ENCODE data around the gene SAMD8.
"Not testable (repeated sequence)": the region's sequence is repeated elsewhere in the genome, so short reads cannot be mapped to it uniquely, and the experiment has no call there.

SAMD8 gene

DNA sequence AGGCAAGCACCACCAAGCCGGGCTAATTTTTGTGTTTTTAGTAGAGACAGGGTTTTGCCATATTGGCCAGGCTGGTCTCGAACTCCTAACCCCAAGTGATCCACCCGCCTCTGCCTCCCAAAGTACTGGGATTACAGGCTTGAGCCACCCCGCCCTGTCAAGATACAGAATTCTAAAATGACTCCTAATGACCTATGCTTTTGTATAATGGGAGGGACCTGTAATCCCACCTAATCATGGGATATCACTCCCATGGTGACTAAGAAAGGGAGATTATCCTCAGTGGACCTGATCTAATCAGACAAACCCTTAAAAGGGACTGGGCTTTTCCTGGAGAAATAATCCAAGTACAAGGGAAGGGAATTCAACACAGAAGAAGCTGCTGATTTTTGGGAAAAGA lies 28.8 kb downstream of the SAMD8 start:
- DNase-seq (ENCODE audit: low read depth in 2 of 2) = no peak

DNA sequence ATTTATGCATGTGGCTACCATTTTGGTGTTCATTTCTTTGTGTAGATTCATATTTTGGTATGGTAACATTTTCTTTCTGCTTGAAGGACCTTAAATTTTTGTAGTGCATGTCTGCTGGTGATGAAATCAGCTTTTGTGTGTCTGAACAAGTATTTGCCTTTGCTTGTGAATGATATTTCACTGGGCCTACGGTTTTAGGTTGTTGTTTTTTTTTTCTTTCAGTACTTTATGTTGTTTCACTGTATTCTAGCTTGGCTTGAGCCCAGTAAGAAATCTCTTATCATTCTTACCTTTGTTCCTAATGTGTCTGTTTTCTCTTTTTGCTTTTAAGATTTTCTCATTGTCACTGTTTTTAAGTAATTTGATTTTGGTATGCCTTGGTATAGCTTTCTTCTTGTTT lies 31.9 kb downstream of the SAMD8 start:
- DNase-seq (ENCODE audit: low read depth in 2 of 2) = no peak

DNA sequence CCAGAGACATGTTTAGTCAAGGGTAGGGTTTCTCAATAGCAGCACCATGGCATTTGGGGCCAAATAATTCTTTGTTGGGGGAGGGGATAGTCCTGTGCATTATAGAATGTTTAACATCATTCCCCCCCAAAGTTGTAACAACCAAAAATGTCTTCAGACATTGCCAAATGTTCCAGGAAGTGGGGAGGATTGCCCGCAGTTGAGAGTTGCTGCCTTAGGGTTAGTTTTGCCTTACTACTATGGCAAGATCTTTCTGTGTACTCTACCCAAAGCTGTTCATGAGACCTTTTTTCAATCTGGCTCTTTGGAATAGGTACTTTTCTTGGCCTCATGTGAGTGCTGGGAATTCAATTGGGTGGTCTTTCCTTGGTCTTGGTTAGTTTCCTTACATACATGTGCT lies 34.1 kb downstream of the SAMD8 start:
- no peak for DNase-seq (ENCODE audit: low read depth in 2 of 2)

DNA sequence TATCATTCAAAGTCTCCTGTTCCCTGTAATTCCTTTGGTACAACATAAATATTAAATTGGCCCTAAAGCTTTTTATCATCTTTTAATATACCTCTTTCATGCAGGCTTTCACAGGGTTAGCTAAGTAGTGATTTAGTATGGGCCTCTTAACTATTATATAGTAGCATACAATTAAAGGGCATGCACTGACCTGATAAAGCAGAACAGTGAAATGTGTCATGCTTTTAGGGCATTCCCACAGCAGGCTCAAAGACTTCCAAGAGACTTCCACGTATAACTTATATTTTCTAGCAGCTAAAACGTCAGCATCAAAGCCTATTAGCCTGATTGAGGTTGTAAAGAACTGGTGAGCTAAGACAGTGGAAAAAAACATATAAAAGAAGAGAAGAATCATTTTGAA lies 35.3 kb downstream of the SAMD8 start:
- DNase-seq (ENCODE audit: low read depth in 2 of 2) = no peak

DNA sequence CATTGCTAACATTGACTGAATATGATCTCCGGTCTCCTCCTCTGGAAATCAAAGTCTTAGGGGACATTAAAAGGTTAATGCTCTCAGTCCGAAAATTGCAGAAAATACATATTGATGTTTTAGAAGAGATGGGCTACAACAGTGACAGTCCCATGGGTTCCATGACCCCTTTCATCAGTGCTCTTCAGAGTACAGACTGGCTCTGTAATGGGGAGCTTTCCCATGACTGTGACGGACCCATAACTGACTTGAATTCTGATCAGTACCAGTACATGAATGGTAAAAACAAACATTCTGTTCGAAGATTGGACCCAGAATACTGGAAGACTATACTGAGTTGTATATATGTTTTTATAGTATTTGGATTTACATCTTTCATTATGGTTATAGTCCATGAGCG lies 39.2 kb downstream of the SAMD8 start:
- DNase-seq (ENCODE audit: low read depth in 2 of 2) = no peak

DNA sequence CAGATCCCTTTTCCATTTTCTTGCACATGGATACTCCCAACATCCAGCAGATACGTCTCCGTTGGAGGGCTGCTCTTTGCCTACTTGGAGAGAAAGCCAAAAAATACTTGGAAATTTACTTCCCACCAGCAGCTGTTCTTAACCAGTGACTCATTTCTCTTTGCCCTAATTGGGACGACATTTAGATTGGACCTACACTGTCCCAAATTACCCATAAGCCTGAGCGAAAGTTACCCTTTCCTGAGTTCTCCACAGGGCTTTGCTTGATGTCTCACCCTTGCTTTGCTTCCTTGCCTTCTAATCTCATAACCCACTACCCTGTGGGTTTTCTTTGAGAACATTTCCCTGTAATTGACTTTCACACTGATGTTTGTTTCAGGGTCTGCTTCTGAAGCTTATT lies 48.1 kb downstream of the SAMD8 start:
- DNase-seq (ENCODE audit: low read depth in 2 of 2) = no peak

DNA sequence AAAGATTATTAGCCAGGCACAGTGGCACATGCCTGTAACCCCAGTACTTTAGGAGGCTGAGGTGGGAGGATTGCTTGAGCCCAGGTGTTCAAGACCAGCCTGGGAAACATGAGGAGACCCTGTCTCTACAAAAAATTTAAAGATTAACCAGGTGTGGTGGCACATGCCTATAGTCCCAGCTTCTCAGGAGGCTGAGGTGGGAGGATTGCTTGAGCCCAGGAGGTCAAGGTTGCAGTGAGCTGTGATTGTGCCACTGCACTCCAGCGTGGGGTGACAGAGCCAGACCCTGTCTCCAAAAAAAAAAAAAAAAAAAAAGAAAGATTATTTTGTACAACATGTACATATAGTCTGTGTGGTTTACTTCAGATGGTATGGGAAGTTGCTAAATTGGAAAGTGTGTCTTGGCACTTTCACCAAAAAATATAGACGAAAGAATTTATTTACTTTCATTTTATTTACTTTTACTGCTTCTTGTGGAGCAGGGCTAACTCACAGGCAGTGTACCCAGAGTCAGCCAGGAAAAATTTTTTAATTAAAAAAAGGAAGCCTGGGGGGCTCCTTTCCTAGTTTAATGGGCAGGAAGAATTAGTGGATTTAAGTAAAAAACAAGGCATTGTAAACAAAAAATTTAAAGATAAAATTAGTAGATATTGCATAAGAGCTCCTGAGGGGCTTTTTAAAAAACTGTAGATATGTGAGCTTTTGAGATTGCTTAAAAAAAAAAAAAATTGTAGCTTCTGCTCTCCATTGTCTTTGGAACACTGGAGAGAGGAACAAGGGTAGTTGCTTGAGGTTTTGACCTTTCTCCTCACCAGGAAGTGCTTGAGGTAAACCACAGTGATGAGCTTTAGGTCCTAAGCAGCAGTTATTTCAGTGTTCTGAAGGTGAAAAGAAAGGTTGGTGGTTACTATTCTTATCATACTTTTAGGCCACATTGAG lies 54.5 kb downstream of the SAMD8 start:
- no peak for DNase-seq (ENCODE audit: low read depth in 2 of 2)

DNA sequence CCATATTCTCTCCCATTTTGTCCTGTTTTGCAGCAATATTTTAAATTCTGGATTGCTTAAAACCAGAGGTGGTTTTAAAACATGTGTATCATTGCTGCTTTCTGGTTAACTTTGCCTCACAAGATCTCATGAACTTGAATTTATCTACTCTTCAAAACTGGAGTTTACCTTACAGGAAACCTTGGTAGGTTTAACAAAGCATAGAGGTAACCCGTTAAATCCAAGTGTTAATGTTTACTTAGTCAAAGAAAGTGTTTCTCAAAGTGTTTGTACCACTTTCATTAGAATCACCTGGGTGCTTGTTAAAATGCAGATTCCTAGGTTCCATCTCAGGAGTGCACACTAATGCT lies 55.1 kb downstream of the SAMD8 start:
- no peak for DNase-seq (ENCODE audit: low read depth in 2 of 2)

DNA sequence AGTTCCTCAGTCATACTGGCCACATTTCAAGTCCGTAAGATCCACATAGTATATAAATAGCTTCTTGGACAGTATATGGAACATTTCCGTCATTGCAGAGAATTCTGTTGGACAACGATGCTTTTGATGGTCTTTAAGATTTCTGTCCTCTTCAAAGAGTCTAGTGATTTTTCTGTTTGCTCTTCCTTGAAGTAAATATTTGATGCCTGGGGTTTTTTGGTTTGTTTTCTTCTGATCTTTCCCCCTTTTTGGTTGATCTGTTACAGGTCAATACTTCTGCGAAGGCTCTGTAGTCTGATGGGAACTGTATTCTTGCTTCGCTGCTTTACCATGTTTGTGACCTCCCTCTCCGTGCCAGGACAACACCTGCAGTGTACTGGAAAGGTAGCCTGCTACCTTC lies 56.8 kb downstream of the SAMD8 start:
- DNase-seq (ENCODE audit: low read depth in 2 of 2) = no peak

DNA sequence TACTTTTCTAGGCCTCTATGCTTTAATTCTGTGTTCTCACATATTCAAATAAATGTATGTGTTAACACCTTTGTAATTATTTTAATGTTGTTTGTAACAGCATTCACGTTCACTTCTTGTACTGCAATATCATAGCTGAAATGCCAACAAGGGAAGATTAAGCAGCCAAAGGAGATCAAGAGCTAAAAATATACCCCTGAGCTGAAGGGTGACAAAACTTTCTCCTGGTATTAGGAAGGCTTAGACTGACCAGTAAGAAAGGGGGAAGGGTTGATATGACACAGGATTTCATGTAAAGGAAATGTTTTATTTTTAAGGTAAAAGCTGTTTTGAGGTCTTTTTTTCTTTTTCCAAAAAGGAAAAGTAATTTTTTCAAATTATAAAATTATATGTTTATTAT lies 58.8 kb downstream of the SAMD8 start:
- DNase-seq (ENCODE audit: low read depth in 2 of 2) = no peak

DNA sequence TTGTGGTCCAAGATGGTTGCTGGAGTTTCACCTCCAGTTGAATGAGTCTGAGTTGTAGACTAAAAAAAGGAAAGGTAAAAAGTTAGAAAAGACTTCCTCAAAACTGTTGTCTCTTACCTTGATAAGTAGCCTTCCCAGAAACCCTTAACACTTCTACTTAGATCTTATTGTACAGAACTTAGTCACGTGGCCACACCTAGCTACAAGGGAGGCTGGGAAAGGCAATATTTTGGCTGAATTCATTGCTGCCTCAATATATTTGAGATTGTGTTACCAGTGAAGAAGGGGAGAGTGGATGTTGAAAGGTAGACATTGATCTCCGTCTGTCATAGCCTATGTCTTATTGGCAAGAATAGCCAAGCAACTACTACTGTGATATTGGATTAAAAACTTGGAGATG lies 63.6 kb downstream of the SAMD8 start:
- no peak for DNase-seq (ENCODE audit: low read depth in 2 of 2)

DNA sequence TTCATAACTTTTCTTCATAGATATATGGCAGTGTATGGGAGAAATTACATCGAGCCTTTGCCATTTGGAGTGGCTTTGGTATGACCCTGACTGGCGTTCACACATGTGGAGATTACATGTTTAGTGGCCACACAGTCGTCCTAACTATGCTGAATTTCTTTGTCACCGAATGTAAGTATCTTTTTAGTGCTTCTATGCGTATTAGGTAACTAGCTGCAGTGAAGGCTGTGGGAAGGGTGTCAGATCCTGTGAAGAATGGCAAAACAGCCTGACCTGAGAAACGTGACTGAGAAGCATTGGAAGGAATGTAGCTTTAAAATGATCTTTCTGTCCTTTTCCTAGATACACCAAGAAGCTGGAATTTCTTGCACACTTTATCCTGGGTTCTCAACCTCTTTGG lies 64.6 kb downstream of the SAMD8 start:
- no peak for DNase-seq (ENCODE audit: low read depth in 2 of 2)

DNA sequence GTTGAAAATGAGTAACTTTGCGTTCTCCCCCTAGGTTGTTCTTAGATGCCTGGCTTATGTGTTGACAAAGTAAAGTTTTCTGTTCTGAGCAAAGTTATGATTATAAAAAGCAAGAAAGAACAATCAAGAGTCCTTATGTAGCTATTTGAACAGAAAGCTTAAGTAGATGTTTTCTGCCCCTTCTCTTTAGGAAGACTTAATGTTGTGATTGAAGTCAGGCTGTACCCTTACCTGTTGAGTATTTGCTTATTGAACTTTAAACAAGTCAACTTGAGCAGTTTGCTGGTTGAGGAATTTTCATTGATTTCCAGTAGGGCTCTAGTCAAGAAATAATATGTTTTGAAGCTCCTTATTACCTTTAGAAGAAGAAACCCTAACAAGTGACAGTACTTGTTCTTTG lies 65.3 kb downstream of the SAMD8 start:
- DNase-seq (ENCODE audit: low read depth in 2 of 2) = no peak

DNA sequence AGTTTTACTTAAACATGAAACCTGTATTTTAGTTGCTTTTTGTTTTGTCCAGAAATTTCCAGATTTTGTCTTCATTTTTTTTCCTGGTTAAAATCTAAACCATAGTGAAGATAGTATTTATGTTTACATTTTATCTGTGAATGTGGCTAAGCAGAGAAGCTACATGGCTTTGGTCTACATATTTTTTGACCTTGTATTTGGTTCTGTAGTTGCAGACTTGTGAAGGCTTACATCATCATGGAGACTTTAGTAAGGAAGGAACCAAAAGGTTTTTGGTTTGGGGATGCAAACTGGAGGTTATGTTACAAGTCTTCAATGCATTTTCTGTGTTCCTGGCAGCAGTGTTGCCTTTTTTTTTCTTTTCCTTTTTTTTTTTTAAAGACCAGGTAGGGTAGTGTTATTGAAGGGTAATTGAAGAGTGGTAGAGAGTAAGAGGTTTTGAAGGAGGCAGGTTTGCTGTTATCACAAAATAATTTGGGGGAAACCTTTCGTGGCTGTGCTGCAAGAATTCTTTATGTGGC lies 68.3 kb downstream of the SAMD8 start:
- no peak for DNase-seq (ENCODE audit: low read depth in 2 of 2)

DNA sequence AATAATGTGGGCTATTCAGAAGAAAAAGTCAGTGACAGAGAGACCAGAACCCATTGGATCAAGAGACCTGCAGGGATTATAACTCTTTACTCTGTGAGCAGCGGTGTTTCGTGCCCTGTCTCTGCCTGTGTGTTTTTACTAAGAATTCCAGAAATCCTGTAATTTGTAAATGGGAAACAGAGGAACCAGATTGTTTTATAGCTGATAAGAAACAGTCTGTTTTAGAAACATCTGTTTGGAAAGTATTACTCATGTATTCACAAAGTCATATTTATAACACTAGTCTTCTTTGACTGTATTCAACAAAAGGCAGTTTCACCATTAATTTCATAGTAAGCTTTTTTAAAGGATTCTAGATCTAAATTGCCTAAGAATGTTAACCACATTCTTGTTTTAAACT lies 69.1 kb downstream of the SAMD8 start:
- no peak for DNase-seq (ENCODE audit: low read depth in 2 of 2)

DNA sequence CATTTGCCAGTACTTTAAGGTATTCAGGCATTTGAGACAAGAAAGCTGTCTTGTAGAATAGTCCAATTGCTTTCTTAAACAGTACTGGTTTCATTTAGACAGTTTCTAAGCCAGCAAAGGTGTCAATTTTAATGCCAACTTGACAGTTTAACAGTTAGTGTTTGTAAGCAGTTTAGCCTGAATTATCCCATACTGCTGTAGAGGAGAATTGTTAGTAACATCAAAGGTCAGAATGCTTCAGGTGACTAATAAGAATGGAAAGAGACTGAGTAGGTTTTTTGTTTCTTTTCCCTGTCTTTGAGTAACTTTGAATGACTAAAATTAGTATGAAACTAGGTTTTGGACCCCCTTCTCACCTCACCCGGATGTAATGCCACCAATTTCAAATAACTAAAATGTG lies 69.6 kb downstream of the SAMD8 start:
- no peak for DNase-seq (ENCODE audit: low read depth in 2 of 2)

DNA sequence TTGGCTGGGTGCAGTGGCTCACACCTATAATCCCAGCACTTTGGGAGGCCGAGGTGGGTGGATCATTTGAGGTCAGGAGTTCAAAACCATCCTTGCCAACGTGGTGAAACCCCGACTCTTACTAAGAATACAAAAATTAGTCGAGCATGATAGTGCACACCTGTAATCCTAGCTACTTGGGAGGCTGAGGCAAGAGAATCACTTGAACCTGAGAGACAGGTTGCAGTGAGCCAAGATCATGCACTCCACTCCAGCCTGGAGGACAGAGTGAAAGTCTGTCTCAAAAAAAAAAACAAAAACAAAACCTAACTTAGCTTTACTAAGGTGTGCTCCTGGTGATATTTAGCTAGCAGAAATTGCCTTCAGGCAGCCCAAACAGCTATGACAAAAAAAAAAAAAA lies 74.9 kb downstream of the SAMD8 start:
- DNase-seq (ENCODE audit: low read depth in 2 of 2) = no peak

DNA sequence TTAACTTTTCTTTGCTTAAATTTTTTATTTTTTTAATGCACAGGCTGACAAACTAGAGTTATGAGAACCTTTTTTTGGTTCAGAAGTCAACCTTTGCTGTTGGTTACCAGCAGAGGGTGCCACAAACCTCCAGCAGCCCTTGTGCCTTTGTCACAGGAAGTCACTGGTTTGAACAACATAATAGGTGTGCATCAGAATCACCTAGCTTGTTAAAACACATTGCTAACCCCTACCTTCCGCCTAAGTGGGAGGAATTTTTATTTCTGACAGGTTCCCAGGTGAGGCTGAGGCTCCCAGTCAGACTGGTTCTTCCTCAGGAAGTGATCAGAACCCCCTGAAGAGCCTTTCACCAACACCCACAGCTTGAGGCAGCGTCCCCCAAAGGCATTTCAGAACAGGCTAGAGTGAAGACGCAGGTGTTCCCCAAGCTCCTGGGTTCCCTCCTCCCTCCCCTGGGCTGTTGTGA lies 76.5 kb downstream of the SAMD8 start:
- DNase-seq (ENCODE audit: low read depth in 2 of 2) = no peak

DNA sequence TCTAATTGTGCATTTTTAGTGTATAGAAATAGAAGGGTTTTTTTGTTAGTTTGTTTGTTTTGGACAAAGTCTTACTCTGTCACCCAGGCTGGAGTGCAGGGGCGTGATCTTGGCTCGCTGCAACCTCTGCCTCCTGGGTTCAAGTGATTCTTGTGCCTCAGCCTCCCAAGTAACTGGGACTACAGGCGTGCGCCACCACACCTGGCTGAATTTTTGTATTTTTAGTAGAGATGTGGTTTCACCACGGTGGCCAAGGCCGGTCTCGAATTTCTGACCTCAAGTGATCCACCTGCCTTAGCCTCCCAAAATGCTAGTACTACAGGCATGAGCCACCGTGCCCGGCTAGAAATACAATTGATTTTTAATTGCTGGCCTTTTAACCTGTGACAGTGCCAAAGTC lies 77.1 kb downstream of the SAMD8 start:
- not testable (repeated sequence) for DNase-seq (ENCODE audit: low read depth in 2 of 2)

DNA sequence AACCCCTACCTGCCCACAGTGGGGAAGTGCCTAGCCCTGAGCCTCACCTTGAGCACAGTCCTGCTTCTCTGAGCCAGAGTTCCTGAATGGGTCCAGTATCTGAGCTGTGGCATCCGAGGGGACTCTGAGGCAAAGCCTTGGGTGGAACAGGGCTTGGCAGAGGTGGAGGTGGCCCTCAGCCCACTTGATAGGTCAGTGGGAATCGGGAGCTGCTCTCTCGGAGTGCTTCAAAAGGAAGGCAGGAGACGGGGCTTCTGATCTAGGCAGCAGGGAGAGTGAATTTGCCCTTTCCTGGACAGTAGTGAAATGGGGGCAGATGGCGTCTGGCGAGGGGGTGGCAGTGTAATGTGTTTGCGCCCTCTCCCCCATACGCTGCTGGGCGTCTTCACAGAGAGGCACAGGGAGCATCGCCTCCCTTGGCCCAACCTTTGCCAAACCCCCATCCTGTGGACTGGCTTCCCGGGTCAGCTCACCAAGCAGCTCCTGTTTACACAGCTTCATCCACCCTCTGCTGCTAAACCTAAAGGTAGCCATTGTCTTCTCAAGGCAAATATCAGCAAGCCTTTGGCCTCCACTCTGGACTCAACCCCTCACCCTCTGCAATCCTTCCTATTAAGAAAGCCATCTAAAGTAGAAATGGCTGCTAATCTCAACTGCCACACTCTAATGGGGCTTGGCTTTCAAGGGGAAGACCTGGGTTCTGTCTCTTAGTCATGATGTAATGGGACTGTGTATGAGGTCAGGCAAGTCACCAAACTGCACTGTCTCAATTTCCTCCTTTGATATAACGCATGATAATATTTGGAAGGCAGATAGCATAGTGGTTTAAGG lies 78.0 kb downstream of the SAMD8 start:
- no peak for DNase-seq (ENCODE audit: low read depth in 2 of 2)

DNA sequence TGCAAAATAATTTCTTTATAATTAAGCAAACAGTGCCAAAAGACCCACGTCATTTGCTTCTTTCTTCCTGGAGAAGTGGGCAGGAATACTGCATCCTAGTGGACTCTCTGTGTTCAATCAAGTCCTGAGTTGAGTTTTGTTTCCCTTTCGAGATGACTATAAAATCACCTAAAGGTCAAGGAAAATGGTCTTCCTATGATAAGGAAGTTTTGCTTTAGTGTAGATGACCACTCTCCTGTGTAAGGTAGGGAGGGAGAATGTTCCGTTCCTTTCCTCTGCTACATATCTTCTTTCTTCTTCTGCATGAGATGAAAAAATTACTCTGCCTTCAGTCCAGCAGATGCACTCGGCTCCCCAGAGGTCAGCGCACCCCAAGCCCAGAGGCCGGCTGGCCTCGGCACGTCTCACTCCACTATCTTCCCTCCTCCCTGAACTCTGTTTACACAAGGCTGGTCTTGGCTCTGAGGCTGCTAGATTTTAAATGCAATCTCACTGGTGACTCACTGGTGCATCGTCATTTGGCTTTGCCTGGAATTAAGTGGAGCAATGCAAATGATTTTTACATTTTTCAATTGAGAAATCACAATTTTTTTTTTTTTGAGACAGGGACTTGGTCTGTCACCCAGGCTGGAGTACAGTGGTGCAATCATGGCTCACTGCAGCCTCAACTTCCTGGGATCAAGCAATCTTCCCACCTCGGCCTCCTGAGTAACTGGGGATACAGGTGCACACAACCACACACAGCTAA lies 80.5 kb downstream of the SAMD8 start:
- DNase-seq (ENCODE audit: low read depth in 2 of 2) = peak; percentile 67 to 68

DNA sequence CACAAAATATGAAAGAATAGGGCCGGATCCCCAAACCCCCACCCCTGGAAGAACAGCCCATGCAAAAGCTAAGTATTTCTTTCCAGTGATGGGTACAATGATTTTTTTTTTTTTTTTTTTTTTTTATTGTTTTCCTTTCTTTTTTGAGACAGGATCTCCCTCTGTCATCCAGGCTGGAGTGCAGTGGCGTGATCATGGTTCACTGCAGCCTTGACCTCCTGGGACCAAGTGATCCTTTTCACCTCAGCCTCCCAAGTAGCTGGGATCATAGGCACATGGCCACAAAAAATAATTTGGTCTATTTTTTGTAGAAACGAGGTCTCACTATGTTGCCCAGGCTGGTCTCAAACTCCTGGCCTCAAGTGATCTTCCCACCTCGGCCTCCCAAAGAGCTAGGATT lies 83.2 kb downstream of the SAMD8 start:
- not testable (repeated sequence) for DNase-seq (ENCODE audit: low read depth in 2 of 2)
